Left hindlimb (tissue), 1 donor: Measurements from ENCODE around the gene SPANXB1.
"Not testable (repeated sequence)": the region's sequence is repeated elsewhere in the genome, so short reads cannot be mapped to it uniquely, and the experiment has no call there.

Source experiments
- DNase-seq: peaks from one replicate; pipeline ENCODE4 v3.0.0-alpha.2; 2018

SPANXB1 gene

GRCh38 chrX:141002568-141002967 is at the start of gene SPANXB1:
Gene SPANXB1 (plus strand): TSS chrX:141002594. CDS start chrX:141002694, 100 bp downstream.
- not testable (repeated sequence) for DNase-seq

GRCh38 chrX:140967036-140967435 is 35.4 kb upstream of the SPANXB1 start:
- DNase-seq, result no peak

GRCh38 chrX:140971099-140971795 is 31.1 kb upstream of the SPANXB1 start:
- no peak for DNase-seq

GRCh38 chrX:140975472-140975871 is 26.9 kb upstream of the SPANXB1 start:
- no peak for DNase-seq

GRCh38 chrX:140980271-140980670 is 22.1 kb upstream of the SPANXB1 start:
- no peak for DNase-seq

- no peak for DNase-seq
Observed at GRCh38 chrX:140983730-140984129, 18.7 kb upstream of the SPANXB1 start.

GRCh38 chrX:141005243-141005642 is 2.8 kb downstream of the SPANXB1 start:
- DNase-seq, result not testable (repeated sequence)

- not testable (repeated sequence) for DNase-seq
Observed at GRCh38 chrX:141044246-141044645, 41.9 kb downstream of the SPANXB1 start.

- not testable (repeated sequence) for DNase-seq
Observed at GRCh38 chrX:141049878-141050277, 47.5 kb downstream of the SPANXB1 start.

- not testable (repeated sequence) for DNase-seq
Observed at GRCh38 chrX:141052098-141052497, 49.7 kb downstream of the SPANXB1 start.
